Middle frontal gyrus (tissue), 1 donor: Measurements from ENCODE around the gene CLN3.
"Not testable (repeated sequence)": the region's sequence is repeated elsewhere in the genome, so short reads cannot be mapped to it uniquely, and the experiment has no call there.

Experiments
- DNase-seq: peaks from one replicate; pipeline ENCODE4 v3.0.0-alpha.2; 2015; ENCODE audit warnings: low spot score; ENCODE audit errors: extremely low spot score

Gene CLN3

GRCh38 chr16:28491970-28492474 is at the start of gene CLN3:
TSS of gene CLN3 (minus strand) at chr16:28492074. CDS start at chr16:28491759, 315 bp downstream.
- peak; percentile 85 for DNase-seq

GRCh38 chr16:28540346-28540745 is 48.5 kb upstream of the CLN3 start:
- no peak for DNase-seq

- peak; percentile 3 for DNase-seq
Observed at GRCh38 chr16:28538733-28539596, 47.1 kb upstream of the CLN3 start, which contains the start of gene NUPR1. TSS of gene NUPR1 (minus strand) at chr16:28538974. CDS start at chr16:28538907, 67 bp downstream.

- DNase-seq = no peak
Observed at GRCh38 chr16:28537964-28538732, 46.3 kb upstream of the CLN3 start.

GRCh38 chr16:28537076-28537475 is 45.2 kb upstream of the CLN3 start:
- no peak for DNase-seq

GRCh38 chr16:28534542-28535373 is 42.9 kb upstream of the CLN3 start:
- no peak for DNase-seq

- no peak for DNase-seq
Observed at GRCh38 chr16:28532940-28533647, 41.2 kb upstream of the CLN3 start.

GRCh38 chr16:28531777-28532744 is 40.2 kb upstream of the CLN3 start:
- DNase-seq = no peak

GRCh38 chr16:28529124-28529523 is 37.2 kb upstream of the CLN3 start:
- DNase-seq = no peak

- no peak for DNase-seq
Observed at GRCh38 chr16:28528463-28528867, 36.6 kb upstream of the CLN3 start.

- DNase-seq = no peak
Observed at GRCh38 chr16:28527985-28528384, 36.1 kb upstream of the CLN3 start.

GRCh38 chr16:28527100-28527785 is 35.4 kb upstream of the CLN3 start:
- DNase-seq = not testable (repeated sequence)

GRCh38 chr16:28526201-28527099 is 34.6 kb upstream of the CLN3 start:
- no peak for DNase-seq

GRCh38 chr16:28524681-28525171 is 32.9 kb upstream of the CLN3 start:
- no peak for DNase-seq

- no peak for DNase-seq
Observed at GRCh38 chr16:28522792-28523191, 30.9 kb upstream of the CLN3 start.

GRCh38 chr16:28521436-28521835 is 29.6 kb upstream of the CLN3 start:
- DNase-seq = no peak

GRCh38 chr16:28520672-28521071 is 28.8 kb upstream of the CLN3 start:
- DNase-seq = no peak

- DNase-seq = no peak
Observed at GRCh38 chr16:28514246-28514645, 22.4 kb upstream of the CLN3 start.
